GM18858 (cell line): ENCODE data around the gene TMEM125.

Experiments
- ATAC-seq: cut with Tn5 transposase; IDR thresholded peaks from one replicate; pipeline ENCODE4 v1.9.1; 2021; ENCODE audit not compliant: unreplicated experiment

Gene TMEM125

DNA sequence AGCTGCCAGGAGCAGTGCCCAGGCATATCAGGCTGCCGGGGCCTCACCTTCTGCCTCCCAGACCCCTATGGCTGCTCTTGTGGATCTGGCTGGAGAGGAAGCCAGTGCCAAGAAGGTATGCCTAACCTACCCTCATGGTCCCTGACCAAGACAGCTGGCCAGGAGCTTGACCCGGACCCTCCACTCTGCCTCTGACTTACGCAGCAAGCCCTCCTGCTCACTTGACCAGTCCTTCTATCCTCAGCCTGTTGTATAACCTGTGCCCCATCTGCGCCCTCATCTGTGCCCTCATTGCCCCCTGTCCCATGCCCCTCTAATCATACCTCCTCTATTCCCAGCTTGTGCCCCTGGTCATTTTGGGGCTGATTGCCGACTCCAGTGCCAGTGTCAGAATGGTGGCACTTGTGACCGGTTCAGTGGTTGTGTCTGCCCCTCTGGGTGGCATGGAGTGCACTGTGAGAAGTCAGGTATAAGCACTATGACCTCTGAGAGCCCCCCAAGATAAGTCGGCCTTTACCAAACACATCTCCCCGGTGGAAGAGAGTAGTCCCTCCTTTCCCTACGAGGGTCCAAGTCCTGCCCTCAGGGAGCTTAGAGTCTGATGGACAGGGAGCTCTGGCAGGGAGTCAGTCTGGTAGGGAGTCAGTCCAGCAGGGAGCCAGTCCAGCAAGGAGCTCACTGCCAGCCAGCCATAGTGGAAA lies 37.8 kb downstream of the TMEM125 start:
- no peak for ATAC-seq

DNA sequence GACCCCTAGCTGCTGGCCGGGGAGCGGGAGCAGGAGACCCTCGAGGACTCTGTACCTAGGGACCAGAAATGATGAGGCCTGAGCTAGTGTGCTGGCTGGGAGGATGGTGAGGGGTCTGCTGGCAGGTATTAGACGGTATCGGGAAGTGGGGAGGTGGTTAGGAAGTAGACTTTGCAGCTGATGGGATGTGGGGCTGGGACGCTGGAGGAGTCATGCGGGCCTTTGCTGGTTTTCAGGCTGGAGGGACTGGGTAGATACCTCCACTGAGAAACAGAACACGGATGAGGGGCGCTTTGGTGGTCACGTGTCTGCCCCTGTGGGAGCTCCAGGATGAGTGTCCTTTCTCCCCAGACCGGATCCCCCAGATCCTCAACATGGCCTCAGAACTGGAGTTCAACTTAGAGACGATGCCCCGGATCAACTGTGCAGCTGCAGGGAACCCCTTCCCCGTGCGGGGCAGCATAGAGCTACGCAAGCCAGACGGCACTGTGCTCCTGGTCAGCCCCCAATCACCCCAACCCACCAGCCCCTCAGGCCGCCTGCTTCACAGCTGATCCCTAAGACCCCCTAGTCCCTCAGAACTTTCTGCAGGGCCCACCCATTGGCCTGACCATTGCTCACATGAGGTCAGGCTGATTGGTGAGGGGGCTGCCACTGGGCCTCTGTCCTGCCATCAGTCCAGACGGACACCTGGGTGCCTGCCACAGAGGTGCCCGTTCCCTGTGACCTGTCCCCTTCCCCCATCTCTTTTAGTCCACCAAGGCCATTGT lies 39.0 kb downstream of the TMEM125 start:
- no peak for ATAC-seq

DNA sequence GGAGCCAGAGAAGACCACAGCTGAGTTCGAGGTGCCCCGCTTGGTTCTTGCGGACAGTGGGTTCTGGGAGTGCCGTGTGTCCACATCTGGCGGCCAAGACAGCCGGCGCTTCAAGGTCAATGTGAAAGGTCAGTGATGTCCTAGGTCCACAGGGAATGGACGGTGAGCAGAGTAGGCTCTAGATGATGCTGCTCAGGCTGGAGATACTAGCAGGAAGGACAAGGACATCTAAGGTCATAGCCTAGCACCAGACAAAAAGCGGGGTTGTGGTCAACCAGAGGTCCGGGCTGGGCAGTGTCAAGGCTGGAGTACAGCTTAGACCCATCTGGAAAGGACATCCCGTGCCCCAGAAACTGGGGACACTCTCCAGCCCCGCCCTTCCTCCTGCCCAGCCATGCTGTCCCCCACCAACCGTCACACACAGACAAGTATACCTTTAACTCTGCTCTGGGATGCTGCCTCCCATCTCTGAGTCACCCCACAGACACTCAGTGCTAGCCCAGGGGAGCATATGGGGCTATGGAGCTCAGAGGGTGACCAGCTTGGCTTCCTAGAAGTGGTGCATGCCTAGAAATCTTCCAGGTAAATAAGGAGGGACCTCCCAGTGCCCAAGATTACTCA lies 39.7 kb downstream of the TMEM125 start:
- ATAC-seq, result no peak

- no peak for ATAC-seq
Observed at GRCh38 chr1:43311521-43311920, 41.7 kb downstream of the TMEM125 start.

GRCh38 chr1:43312212-43312623 lies 42.4 kb downstream of the TMEM125 start:
- no peak for ATAC-seq

GRCh38 chr1:43312663-43313515 lies 43.1 kb downstream of the TMEM125 start:
- no peak for ATAC-seq

GRCh38 chr1:43313771-43314170 lies 44.0 kb downstream of the TMEM125 start:
- ATAC-seq, result no peak

- no peak for ATAC-seq
Observed at GRCh38 chr1:43314233-43314632, 44.5 kb downstream of the TMEM125 start.

DNA sequence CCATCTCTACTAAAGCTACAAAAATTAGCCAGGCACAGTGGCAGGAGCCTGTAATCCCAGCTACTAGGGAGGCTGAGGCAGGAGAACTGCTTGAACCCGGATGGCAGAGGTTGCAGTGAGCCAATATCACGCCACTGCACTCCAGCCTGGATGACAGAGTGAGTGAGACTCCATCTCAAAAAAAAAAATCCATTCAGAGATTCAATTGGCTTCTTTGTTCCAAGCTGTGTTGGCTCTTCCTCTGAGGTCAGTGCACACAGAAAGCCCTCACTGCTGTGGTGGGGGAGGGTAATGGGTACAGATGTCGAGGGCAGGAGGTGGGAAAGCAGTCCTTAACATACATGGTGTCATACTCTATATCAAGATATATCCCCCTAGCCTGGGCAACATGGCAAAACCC lies 45.7 kb downstream of the TMEM125 start:
- ATAC-seq, result no peak

GRCh38 chr1:43315963-43316737 lies 46.4 kb downstream of the TMEM125 start:
- no peak for ATAC-seq

DNA sequence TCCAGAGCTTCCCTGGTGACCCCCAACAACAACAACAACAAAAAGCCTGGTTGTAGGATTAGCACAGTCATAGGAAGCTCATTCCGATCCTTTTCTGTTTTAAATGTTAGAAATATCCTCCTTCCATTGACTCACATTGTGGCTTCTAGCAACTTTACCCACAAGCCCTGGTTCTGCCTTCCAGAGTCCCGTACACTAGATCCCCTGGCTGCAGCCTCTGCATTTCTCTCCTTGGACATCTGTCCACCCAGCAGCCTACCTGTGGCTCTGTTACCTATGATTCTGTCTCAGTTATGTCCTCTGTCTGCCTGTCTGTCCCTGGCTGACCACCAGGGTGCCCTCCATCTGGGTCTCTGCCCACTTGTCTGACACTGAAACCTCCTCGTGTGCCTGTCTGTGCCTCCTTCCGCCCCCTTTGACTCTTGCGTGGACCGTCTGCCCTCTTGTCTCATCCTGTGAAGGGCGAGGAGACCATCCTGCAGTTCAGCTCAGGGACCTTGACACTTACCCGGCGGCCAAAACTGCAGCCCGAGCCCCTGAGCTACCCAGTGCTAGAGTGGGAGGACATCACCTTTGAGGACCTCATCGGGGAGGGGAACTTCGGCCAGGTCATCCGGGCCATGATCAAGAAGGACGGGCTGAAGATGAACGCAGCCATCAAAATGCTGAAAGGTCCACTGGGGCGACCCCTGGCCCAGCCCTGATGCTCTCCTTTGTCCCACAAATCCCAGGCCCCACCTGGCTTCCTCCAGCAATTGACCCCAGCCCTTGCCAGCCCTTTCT lies 47.1 kb downstream of the TMEM125 start:
- no peak for ATAC-seq

GRCh38 chr1:43317817-43318471 lies 48.2 kb downstream of the TMEM125 start:
- no peak for ATAC-seq

DNA sequence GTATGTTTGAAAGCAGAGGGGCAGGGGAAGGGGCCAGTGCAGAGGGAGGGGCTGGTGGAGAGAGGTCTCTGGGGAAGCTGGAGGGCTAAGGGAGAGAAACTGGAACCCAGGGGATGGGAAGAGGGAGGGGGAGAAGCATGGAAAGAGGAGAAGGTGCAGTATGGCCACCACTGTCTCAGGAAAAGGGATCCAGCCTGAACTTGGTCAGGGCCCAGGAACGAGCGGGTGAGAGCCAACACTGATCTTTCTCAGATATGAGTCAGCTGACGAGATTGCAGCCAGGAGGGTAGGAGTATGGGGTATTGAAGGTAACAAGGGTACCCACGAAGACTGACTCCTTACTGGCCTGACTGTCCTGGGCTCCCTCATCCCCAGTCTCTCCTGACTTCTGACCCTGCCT lies 49.0 kb downstream of the TMEM125 start:
- ATAC-seq, result no peak

DNA sequence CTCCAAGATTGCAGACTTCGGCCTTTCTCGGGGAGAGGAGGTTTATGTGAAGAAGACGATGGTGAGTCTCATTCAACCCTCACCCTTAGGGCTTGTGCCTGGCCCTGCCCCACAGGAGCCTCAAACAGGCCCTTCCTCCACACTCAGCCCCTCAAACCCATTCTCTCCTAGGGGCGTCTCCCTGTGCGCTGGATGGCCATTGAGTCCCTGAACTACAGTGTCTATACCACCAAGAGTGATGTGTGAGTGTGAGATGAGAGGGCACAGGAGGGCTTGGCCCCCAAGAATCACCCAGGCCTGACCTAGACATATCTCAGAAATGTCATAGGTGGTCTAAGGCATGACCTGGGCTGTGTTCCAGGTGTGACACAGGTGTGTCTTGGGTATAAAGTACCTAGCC lies 49.5 kb downstream of the TMEM125 start:
- ATAC-seq, result no peak

DNA sequence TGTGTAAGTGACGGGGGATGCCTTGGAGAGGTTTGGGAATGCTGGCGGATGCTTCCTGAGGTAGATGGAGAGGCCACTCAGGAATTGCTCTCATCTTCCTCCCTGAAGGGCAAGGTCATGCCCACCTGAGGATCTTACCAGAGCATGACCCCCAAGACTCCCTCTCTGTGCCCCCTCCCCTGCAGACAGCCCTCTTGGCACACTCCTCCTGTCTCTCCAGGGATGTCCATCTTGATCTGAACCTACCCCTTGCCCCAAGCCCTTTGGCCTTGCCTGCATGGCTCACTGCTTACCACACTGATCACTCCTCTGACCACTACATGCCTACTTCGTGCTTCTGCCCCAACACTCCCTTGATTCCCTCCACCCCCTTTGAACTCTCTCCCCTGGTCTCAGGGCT lies 50.0 kb downstream of the TMEM125 start:
- no peak for ATAC-seq

GRCh38 chr1:43321331-43321891 lies 51.6 kb downstream of the TMEM125 start:
- no peak for ATAC-seq

DNA sequence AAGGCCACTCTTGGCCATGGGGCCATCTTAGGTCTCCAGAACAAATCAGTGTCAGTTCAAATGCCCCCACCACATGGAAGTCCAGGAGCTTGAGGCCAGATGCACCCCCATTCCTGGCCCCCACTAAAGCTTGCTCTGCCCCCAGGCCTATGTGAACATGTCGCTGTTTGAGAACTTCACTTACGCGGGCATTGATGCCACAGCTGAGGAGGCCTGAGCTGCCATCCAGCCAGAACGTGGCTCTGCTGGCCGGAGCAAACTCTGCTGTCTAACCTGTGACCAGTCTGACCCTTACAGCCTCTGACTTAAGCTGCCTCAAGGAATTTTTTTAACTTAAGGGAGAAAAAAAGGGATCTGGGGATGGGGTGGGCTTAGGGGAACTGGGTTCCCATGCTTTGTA lies 52.7 kb downstream of the TMEM125 start:
- no peak for ATAC-seq
